ENCODE results near the gene TRIM46. TPM values are rescaled to one million over a fixed set of nuclear protein-coding genes. Genes with fewer than 3 reads are reported as not detected.
A peak's percentile ranks its signal among the peaks of the same experiment; 100 is the strongest.

The TRIM46 gene
- total RNA-seq, 6 experiments from 2014 or later: 0.09 to 0.15 TPM; not detected in 4

DNA sequence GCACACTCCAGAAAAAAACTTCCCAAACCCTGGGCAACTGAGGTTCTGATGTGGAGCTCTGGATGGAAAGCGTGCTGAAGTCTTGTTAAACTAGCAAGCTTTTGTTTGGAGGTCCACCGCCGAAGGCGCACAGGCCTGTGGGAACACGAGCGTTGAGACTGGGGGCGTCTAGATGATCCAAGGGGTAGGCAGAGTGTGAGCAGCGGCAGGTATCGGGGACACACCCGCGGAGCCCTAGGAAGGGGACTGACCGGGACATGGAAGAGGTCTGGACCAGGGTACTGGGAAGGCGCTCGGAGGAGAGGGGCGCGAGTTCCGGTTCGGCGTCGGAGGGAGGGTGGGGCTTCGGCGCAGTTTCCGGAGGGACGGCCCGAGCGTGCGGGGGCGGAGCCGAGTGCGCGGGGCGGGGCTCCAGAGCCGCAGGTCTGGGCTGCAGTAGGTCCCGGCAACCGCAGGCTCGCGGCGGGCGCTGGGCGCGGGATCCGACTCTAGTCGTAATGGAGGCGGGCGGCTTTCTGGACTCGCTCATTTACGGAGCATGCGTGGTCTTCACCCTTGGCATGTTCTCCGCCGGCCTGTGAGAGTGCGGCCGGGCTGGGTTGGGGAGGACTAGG is 38.1 kb upstream of the TRIM46 start, which contains the start of gene SLC50A1:
SLC50A1 (plus strand) TSS at position 438 of the 614 bp plus-strand sequence; CDS start at position 498, 60 bp downstream.
- Histone ChIP-seq H3K36me3 (peaks cover 0 to 43% (median 22%) of the 10 kb centered on the region in 4 donors), H3K4me3 (peak within 1 kb of the TSS; percentile 43 to 96 (median 84)), H3K4me1 (peaks cover 0 to 52% (median 21%) of the 10 kb centered on the region in 4 donors), H3K27ac (peak within 1 kb of the TSS; percentile 97 to 100 (median 99)), H3K27me3 (no peaks in the 10 kb centered on the region), H3K9me3 (no peaks in the 10 kb centered on the region)
- TF ChIP-seq CTCF (IDR thresholded peaks at IDR 0.05) (peak in 3 of 4 donors; percentile 27 to 60 (median 31)), POLR2A (IDR thresholded peaks at IDR 0.05) (peak; percentile 95)
- intact Hi-C loops (cut with DNase I): no loop called here
- DNase-seq (peak; percentile 96 to 97 (median 97)), ATAC-seq (peak; percentile 57 to 80 (median 75))
- 3% methylated on average over 14 of the region's 52 CpGs for WGBS (ENCODE audit: insufficient coverage, low coverage, low lambda C conversion rate, missing lambda C conversion rate)

- intact Hi-C loops (cut with DNase I): no loop called here
- WGBS (ENCODE audit: insufficient coverage, low coverage, low lambda C conversion rate, missing lambda C conversion rate): 38% methylated on average over 6 of the region's 6 CpGs
- H3K9me3 ChIP-seq: no peaks in the 10 kb centered on the region
- no peak for TF ChIP-seq CTCF (IDR thresholded peaks at IDR 0.05)
- no peak for TF ChIP-seq POLR2A (IDR thresholded peaks at IDR 0.05)
- H3K27ac ChIP-seq: peak overlapping the region; percentile 97 to 100 (median 99)
- H3K4me3 ChIP-seq: peak overlapping the region; percentile 43 to 96 (median 84)
- no peaks in the 10 kb centered on the region for H3K27me3 ChIP-seq
- peaks cover 0 to 45% (median 18%) of the 10 kb centered on the region in 4 donors for H3K4me1 ChIP-seq
- H3K36me3 ChIP-seq: peaks cover 0 to 31% (median 16%) of the 10 kb centered on the region in 4 donors
- DNase-seq (no peak), ATAC-seq (no peak)
Measured at GRCh38 chr1:155136748-155137147, 36.9 kb upstream of the TRIM46 start.

GRCh38 chr1:155137154-155137949 is 36.3 kb upstream of the TRIM46 start:
- H3K36me3 ChIP-seq: peaks cover 0 to 25% (median 13%) of the 10 kb centered on the region in 4 donors
- no peaks in the 10 kb centered on the region for H3K9me3 ChIP-seq
- peak overlapping the region in 2 of 3 donors; percentile 99 to 100 for H3K27ac ChIP-seq
- peak overlapping the region in 1 of 3 donors; percentile 84 for H3K4me3 ChIP-seq
- WGBS (ENCODE audit: insufficient coverage, low coverage, low lambda C conversion rate, missing lambda C conversion rate): 67% methylated on average over 5 of the region's 6 CpGs
- DNase-seq: no peak
- no peak for TF ChIP-seq CTCF (IDR thresholded peaks at IDR 0.05)
- TF ChIP-seq POLR2A (IDR thresholded peaks at IDR 0.05): no peak
- H3K4me1 ChIP-seq: peaks cover 0 to 39% (median 17%) of the 10 kb centered on the region in 4 donors
- intact Hi-C loops (cut with DNase I): no loop called here
- no peak for ATAC-seq
- H3K27me3 ChIP-seq: no peaks in the 10 kb centered on the region

DNA sequence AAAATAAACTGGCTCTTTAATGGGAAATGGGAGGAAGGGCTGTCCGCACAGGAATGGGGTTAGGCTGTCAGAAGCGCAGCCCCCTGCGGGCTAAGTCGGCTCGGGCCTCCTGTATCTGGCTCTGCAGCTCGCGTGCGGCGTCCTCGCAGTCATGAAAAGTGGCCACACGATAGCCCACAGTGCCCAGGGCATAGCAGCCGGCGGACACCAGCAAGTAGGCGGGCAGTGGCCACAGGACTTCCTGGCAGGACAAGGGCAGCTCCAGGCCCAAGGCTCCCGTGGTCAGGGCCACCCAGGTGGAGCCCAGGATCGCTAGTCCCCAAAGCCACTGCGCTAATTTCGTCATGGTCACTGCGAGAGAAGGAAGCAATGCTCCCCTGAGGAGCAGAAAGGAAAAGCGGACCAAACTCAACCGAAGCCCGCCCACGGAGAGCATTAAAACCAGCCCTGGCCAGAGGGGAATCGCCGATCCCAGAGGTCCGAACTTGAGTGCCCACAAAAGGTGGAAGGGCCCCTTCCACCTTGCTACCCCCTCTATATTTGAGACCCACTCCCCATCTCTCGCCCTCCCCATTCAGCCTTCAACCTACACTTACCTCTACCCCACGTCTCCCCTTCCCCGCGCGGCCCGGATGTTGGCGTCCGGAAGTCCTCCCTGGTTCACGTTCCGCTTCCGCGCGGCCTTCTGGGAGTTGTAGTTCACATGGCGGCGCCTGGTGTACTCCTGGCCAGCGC is 33.6 kb upstream of the TRIM46 start, which contains the start of gene DPM3:
DPM3 (minus strand) TSS at position 637 of the 735 bp plus-strand sequence; CDS start at position 346, 291 bp downstream.
- DNase-seq (peak; percentile 94 to 96 (median 94)), ATAC-seq (peak; percentile 58 to 71 (median 67))
- H3K9me3 ChIP-seq: no peaks in the 10 kb centered on the region
- intact Hi-C loops (cut with DNase I): no loop called here
- H3K4me3 ChIP-seq: peak within 1 kb of the TSS; percentile 81 to 97 (median 87)
- no peaks in the 10 kb centered on the region for H3K36me3 ChIP-seq
- 0% methylated on average over 20 of the region's 42 CpGs for WGBS (ENCODE audit: insufficient coverage, low coverage, low lambda C conversion rate, missing lambda C conversion rate)
- TF ChIP-seq CTCF (IDR thresholded peaks at IDR 0.05) (no peak), POLR2A (IDR thresholded peaks at IDR 0.05) (peak; percentile 69)
- no peaks in the 10 kb centered on the region for H3K27me3 ChIP-seq
- peaks cover 0 to 13% (median 6%) of the 10 kb centered on the region in 4 donors for H3K4me1 ChIP-seq
- H3K27ac ChIP-seq: peak within 1 kb of the TSS; percentile 81 to 94 (median 87)

All from right lobe of liver (tissue), 6 donors.